Coronary artery (tissue), 2 donors: ENCODE results near the gene EPHA4.

Experiments
- DNase-seq: peaks from one replicate; pipeline ENCODE4 v3.0.0-alpha.2; 2017; ENCODE audit warnings: low spot score
- H3K27ac ChIP-seq, 2 donors: fragments of 200-600 bp; sonication (generic); one replicate each; pipeline ENCODE4 v1.5.1; 2016 to 2019
- H3K4me3 ChIP-seq: fragments of 200-600 bp; sonication (generic); 2 replicates; pipeline ENCODE4 v1.5.1; 2016; ENCODE audit warnings: mild to moderate bottlenecking, moderate library complexity
- TF ChIP-seq, protein P1 (sequence below): fragments of 200-600 bp; sonication (generic); IDR thresholded peaks from one replicate; pipeline ENCODE4 v1.5.1; 2019; ENCODE audit warnings: antibody characterized with exemption

The EPHA4 gene

DNA sequence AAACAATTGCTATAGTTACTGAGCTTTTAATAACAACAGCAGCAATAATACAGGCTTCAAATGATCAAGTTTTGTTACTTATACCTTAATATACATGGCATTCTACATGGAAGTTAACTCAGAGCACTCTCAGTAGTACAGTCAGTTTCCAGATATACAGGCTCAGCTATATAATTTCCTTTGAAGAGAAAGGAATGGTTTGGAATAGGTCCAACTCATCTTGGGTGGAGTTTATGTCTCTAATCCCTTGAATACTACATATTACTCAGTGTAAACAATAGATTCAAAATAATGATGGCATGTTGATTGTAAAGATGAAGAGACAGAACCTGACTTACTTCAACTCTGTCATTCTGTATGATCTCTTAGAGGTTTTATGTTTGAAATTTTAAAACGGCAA, 174.9 kb downstream of the EPHA4 start:
- Histone ChIP-seq H3K27ac (no peak overlapping the region), H3K4me3 (no peak overlapping the region)
- no peak for DNase-seq
- TF ChIP-seq, protein P1, sequence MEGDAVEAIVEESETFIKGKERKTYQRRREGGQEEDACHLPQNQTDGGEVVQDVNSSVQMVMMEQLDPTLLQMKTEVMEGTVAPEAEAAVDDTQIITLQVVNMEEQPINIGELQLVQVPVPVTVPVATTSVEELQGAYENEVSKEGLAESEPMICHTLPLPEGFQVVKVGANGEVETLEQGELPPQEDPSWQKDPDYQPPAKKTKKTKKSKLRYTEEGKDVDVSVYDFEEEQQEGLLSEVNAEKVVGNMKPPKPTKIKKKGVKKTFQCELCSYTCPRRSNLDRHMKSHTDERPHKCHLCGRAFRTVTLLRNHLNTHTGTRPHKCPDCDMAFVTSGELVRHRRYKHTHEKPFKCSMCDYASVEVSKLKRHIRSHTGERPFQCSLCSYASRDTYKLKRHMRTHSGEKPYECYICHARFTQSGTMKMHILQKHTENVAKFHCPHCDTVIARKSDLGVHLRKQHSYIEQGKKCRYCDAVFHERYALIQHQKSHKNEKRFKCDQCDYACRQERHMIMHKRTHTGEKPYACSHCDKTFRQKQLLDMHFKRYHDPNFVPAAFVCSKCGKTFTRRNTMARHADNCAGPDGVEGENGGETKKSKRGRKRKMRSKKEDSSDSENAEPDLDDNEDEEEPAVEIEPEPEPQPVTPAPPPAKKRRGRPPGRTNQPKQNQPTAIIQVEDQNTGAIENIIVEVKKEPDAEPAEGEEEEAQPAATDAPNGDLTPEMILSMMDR = no peak

DNA sequence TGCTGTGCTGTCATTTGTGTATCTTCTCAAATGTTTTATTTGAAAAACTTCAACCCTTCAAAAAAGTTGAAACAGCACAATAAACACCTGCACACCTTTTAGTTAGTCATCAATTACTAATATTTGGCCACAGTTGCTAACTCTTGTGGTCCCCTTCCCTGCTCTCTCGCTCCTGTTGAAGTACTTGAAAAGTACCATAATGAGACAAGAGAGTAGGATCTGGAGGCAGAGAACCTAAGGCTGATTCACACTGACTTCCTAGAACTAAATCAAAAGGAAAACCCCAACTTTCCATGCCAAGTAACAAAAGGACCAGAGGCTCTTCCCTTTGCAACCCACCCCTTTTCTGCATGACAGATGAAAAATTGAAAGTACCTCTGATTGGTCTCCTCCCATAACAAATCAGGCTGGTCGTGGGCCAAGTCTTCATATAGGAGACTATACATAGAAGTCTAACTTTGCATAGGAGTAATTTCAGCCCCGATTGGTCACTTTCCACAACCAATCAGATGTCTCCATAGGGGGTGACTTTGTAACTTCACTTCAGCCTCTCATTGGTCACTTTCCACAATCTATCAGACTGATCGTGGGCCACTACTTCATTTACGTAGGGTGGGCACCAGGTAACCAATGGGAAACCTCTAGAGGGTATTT, 179.7 kb downstream of the EPHA4 start:
- TF ChIP-seq, protein P1 = no peak
- no peak overlapping the region for H3K27ac ChIP-seq
- no peak overlapping the region for H3K4me3 ChIP-seq
- no peak for DNase-seq

DNA sequence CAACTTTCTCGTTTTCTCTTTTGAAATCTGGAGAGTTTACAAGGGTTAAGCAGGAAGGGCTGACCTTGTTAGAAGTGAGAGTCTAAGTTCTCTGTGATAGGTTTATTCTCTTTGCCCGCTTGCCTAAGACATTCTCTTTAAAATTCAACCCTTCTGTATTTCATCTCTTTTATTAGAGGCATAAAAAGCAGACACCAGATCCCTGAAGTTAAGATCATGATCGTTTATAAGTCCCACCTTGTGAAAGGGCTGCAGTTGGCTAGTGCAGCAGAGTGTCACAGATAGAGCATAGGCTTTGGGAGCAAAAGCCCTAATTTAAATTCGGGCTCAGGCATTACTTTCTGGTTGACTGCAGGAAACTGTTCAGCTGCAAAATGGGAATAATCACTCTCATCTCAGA, 181.2 kb downstream of the EPHA4 start:
- TF ChIP-seq, protein P1 = no peak
- DNase-seq = no peak
- H3K27ac ChIP-seq = no peak overlapping the region
- H3K4me3 ChIP-seq = no peak overlapping the region

- TF ChIP-seq, protein P1 = no peak
These were observed 182.2 kb downstream of the EPHA4 start for GRCh38 chr2:221389904-221390303.

GRCh38 chr2:221389421-221389820, 182.7 kb downstream of the EPHA4 start:
- TF ChIP-seq, protein P1 = no peak
- Histone ChIP-seq H3K4me3 (no peak overlapping the region), H3K27ac (no peak overlapping the region)
- no peak for DNase-seq

More at GRCh38 chr2:221389904-221390303, 182.2 kb downstream of the EPHA4 start:
- H3K4me3 ChIP-seq = no peak overlapping the region
- DNase-seq = no peak
- H3K27ac ChIP-seq = no peak overlapping the region

DNA sequence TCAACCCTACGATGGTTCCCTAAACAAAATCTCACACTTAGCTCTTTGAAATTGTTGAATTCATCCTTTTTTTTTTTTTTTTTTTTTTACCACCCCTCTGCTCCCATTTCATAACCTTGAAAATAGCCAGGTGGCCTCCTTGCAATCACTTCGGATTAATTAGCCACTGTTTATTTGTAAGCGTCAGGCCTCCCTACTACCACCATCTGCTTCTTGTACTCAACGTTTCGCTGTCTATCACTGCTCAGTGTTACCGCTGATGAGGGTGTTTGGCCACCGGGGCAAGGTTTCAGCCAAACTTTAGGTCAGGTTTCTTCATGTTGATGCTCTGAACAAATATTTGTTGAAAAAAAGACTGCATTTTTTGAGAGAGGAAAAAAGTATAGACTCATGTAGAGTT, 183.2 kb downstream of the EPHA4 start:
- no peak for DNase-seq
- Histone ChIP-seq H3K4me3 (no peak overlapping the region), H3K27ac (no peak overlapping the region)
- TF ChIP-seq, protein P1 = no peak

DNA sequence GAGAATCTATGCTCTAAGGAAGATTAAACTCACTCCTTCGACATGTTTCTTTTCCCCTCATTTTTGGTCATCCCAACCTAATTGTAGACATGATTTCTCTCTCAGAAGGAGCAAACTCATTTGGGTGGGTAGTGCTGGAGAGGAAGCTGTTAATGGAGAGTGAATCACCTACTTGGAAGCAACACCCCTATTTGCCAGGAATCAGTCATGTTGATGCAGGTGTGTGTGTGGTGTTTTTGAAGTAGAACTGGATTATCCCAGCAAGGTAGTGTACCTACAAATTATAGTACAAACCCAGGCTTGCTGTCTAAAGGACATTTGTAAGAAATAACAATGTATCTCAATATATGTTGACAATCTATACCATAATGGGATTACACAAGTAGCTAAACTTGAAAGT, 186.4 kb downstream of the EPHA4 start:
- no peak overlapping the region for H3K4me3 ChIP-seq
- TF ChIP-seq, protein P1 = no peak
- H3K27ac ChIP-seq = no peak overlapping the region
- no peak for DNase-seq
